GM18520 (cell line): ENCODE data around the gene IFT25.

Experiments used
- ATAC-seq: cut with Tn5 transposase; IDR thresholded peaks from one replicate; pipeline ENCODE4 v1.9.1; 2021; ENCODE audit not compliant: unreplicated experiment

The IFT25 gene

GRCh38 chr1:53930932-53931331, 14.6 kb downstream of the IFT25 start:
- no peak for ATAC-seq

DNA sequence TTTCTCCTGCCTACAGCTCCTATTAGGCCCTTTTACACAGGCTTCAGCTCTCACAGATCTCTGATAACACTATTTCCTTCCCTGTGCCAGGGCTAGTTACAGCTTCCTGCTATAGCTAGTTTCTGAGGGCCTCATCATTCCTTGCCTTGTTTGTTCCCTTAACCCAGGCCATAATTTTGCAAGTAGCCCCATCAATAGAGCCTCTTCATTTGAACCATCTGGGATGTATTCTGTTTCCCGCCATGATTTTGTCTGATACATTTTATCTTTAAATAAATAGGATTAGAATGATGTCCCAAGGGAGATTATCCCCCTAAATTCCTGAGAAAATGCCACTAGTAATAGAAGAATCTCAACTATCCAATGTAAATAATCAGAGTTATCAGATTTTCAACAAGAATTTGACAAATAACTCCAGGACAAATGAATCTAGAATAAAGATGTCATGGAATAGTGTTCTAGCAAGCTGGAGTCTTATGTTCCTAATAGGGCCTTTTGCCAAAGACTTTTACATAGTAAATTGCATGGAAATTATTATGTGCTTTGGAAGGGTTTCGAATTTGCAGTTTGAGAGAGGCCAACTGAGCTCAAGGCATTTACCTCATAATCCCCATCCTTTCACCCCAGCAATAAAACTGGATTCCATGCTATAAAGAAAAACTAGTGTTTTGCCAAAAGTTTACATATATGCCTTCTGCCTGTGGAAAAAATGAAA, 16.1 kb downstream of the IFT25 start:
- ATAC-seq = no peak

DNA sequence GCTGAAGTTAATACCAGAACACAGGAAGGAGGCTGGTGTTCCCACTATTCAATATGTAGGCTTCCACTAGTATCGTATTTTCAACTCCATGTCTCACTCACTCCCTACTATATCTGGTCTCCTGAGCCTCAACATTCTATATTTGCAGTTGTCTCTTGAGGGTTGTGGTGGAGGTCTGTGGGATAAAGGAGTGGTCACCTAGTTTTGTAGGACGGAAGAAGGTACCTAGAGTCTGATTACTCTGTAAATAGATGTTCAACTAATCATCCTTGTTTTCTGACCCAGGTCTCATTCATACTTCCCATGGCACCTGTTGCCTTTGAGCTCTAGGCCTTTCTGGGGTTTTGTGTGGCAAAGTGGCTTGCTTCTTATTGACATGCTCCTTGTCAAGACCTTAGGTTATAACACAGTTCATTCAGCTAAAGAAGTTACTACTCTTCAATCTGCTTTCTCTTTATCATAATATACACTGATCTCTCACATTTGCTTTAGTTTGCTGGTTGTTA, 18.1 kb downstream of the IFT25 start:
- ATAC-seq = no peak

- ATAC-seq = no peak
Measured at GRCh38 chr1:53919675-53920066, 25.8 kb downstream of the IFT25 start.

DNA sequence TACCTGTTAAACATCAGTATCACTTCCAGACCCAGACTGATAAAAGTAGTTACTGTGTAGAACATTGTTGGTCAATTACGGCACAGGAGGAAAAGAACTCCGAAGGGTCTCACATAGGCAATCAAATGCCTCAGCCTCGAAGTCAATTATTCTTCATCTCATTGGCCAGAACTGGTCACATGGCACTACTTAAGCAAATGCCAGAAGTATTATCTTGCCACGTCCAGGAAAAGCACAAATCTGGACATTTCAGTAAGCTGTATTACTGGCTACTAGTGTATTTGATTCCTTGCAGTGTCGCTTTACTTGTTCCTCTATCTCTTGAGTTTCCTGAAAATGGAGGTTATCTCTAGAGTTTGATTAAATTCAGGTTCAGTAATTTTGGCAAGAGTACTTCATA, 27.2 kb downstream of the IFT25 start:
- no peak for ATAC-seq

- no peak for ATAC-seq
Measured at GRCh38 chr1:53913352-53914033, 32.0 kb downstream of the IFT25 start.

DNA sequence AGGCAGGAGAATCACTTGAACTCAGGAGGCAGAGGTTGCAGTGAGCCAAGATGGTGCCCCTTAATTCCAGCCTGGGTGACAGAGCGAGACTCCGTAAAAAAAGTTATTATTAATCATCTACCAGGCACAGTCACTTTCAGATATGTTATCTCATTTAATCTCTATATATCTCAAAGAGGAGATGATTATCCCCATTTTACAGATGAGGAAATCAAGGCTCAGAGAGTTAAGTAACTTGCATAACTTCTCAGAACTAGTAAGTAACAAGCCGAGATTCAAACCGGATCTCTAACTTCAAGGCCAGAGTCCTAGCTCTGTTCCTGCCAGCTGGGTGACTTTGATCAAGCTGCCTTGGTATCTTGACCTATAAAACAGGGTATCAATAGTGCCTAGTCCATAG, 34.1 kb downstream of the IFT25 start:
- ATAC-seq = no peak

DNA sequence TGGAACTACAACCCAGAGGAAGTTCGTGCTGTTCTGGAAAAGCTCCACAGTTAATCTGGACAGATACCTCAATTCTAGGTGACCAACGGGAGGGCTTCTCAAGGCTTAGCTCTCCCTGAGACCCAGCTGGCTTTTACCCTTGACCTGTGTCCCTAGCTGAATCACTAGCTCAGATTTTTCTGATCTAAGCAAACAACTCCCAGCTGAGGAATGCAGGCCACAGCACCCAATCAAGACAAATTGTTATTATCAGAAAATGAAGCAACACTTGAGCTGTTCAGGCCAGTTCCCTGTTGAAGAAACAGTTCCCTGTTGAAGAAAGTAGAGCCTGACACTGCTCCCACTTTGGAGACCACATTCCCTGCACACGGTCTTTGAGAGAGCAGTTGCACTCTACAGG, 35.6 kb downstream of the IFT25 start:
- no peak for ATAC-seq

GRCh38 chr1:53906121-53906520, 39.4 kb downstream of the IFT25 start:
- ATAC-seq = no peak

DNA sequence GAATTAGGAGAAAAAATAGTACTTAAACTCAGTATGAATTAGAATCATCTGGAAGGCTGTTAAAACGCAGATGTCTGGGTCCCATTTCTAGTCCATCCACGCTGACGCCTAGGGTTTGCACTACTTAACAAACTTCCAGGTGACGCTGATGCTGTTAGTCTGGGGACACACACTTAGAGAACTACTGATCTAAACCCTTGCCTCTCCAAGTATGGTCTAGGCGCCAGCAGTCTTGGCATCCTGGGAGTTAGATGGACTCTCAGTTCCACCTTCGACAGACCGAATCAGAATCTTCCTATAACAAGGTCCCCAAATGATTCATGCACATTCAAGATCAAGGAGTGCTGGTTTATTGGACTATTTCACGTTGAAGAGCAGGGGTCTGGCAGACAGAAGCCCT, 40.0 kb downstream of the IFT25 start:
- ATAC-seq = no peak

DNA sequence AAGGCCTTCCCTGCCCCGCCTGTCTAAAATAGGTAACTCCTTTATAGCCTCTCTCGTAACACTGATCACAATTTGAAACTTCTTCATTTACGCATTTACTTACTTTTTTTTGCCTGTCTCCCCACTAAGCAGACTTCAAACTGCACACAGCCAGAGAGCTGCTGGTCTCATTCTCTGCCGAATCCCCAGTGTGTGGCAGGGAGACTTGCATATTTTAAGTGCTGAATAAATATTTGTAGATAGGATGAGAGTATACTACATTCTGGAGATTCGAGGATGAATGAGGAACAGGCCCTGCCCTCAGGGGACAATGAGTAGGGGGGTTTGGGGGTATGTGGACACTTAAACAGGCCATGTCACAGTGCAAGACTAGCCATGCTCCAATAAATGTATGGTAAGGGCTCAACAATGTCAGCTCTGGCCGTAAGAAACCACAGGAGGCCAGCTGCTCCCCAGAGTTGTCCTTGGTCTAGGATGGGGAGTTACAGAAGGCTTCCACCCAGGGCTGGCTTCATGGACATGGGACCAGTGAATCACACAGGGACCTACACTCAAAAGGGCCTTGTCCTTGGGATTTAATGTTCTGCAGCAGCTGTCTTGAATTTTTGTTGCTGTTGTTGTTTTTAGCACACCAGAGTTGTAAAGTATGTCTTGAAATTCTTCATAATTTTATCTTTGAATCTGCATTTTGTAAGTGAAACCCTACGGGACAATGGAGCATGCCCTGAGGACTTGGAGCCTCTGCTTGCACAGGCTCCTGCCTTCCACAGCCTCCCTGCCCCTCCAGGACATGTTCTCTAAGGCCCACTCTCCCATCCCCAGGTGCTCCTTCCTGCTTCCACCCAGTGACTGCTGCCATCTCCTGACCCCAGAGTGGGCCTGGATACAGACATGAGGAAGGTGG, 43.0 kb downstream of the IFT25 start:
- ATAC-seq = no peak

GRCh38 chr1:53899708-53900107, 45.8 kb downstream of the IFT25 start:
- no peak for ATAC-seq

GRCh38 chr1:53899206-53899628, 46.3 kb downstream of the IFT25 start:
- ATAC-seq = no peak

- no peak for ATAC-seq
Measured at GRCh38 chr1:53896635-53897229, 48.8 kb downstream of the IFT25 start.

DNA sequence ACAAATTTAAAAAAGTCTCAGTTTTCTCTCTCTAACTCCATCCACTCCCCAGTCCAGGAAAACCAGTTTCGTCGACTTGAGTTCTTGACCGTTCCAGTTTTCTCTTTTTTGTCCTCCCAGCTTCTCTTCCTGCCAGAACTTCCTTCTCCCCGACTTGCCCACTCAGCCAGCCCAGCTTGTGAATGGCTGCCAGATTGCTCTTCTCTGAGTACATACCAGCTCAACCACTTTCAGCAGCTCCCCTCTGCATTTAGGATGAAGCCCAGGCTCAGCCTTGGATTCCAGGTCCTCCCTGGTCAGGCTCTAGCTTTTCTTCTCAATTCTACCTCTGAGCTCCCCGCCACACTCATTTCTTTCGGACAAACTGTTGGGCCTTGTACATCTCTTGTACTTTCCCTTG, 50.1 kb downstream of the IFT25 start:
- no peak for ATAC-seq

DNA sequence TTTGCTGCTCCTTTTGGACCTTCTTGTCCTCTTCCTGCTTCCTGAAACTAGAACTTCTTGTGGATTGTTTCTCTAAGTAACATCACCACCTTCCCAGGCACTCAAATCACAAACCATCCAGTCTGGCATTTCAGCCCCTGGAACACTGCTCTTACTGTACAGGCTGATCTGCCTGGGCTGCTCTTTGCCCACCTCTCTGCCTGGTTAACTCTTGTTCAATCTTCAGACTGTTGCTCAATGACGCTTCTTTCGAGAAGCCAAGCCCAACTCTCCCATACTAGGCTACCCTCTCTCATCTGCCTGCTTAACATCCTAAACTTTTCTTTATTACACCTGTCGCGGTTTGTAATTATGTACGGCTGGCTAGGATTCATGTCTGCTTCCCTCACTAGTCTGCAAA, 50.9 kb downstream of the IFT25 start:
- ATAC-seq = no peak

DNA sequence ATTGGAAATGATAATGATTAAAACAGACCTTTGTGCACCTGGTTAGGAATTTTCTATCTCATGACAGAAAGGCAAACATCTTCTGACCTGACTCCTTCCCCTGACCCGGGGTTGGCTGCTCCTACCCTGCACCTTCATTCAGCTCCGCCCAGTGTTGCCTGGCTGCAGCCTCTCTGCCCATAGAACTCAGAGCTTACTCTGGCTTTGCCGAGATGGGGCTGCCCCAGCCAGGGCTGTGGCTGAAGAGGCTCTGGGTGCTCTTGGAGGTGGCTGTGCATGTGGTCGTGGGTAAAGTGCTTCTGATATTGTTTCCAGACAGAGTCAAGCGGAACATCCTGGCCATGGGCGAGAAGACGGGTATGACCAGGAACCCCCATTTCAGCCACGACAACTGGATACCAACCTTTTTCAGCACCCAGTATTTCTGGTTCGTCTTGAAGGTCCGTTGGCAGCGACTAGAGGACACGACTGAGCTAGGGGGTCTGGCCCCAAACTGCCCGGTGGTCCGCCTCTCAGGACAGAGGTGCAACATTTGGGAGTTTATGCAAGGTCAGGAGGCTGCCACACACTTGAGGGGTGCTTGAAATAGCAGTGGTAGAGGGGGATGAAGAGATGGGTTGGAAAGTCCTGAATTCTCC, 51.4 kb downstream of the IFT25 start, which contains the start of gene DIO1:
TSS of gene DIO1 (plus strand) at position 189 of the 638 bp plus-strand sequence. CDS start at position 213, 24 bp downstream.
- no peak for ATAC-seq

- ATAC-seq = no peak
Measured at GRCh38 chr1:53892911-53893310, 52.6 kb downstream of the IFT25 start.

DNA sequence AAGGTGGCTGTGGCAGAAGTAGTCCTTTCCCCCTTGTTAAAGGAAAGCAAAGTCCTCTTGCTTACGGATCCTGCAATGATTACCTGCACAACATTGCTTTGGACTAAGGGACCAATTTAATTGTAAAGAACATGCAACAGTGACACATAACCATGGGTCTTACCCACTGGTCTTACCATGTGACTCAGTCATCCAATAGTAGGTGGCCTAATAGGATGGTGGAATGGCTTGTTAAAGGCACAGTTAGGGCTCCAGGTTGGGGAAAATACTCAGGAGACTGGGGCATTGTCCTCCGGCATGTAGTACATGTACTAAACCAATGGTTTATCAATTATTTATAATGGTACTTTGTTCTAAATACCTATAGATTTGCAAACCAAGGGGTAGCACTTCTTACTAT, 53.8 kb downstream of the IFT25 start:
- no peak for ATAC-seq

DNA sequence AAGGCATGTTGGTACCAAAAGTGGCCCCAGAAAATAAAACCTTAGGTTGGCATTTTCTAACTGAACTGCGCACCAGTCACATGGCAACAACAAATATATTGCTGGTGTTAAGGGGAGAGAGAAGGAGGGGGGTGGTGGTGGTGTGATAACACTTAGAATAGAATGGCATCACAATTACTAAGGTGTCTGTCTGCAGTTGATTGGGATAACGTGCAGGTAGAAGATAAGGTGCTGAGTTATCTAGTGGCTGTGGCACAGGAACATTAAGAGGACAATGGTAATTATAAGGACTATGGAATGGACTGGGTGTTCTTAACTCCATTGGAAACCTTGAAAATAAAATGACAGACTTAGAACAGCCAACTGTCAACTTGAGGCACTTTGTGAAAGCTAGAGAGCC, 54.5 kb downstream of the IFT25 start:
- ATAC-seq = no peak

DNA sequence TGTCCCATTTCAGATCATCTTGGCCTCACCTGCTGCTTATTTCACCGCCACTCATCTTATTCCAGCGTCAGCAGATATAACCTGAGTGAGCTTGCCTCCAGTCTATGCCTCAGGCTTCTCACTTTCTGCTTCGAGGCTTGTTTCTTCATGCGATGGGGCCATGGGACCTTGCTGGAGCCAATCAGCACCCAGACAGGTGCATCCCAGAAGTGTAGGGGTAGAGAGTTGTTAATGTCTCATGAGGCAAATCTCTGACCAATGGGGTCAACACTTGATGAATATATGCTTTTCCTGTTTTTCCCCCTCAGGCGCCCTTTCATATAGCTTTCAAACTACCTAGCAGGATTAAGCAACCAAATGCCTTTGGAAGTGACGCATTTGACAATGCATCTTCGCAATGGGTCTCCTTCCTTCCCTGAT, 55.0 kb downstream of the IFT25 start:
- ATAC-seq = no peak
